Hematopoietic multipotent progenitor cell (in vitro differentiated cells): ENCODE data around the gene EEF1AKMT3. TPM values are rescaled to one million over a fixed set of nuclear protein-coding genes. Genes with fewer than 3 reads are reported as not detected.

ENCODE experiments used
- small RNA-seq: library from RNA; depleted of rRNA; stranded (forward); fragments of <200 nt; gene quantifications from one replicate; pipeline ENCODE3, GENCODE V24; 2012
- total RNA-seq: library from RNA; depleted of rRNA; stranded (reverse); fragments of >200 nt; gene quantifications from one replicate; pipeline ENCODE4 v1.2.3, GENCODE V29; 2012

The EEF1AKMT3 gene
- total RNA-seq, 1 donor = 8.9 TPM

Small RNA genes within 50 kb of the gene (small RNA-seq; reads per million reads assigned to genes)
- gene MIR26A2 (72.8 reads per million, percentile 97 among the genes with 10 or more reads in this experiment), gene RNU6-1083P (not detected)

Other genes with a start within 250 kb of the EEF1AKMT3 start
- gene MBD6, start 249.8 kb upstream of the EEF1AKMT3 start, total RNA-seq = 24.5 TPM
- gene DCTN2, start 225.4 kb upstream of the EEF1AKMT3 start, total RNA-seq = 117 TPM
- gene KIF5A, start 222.6 kb upstream of the EEF1AKMT3 start, total RNA-seq = 1.3 TPM
- 10.0 TPM for gene PIP4K2C, start 181.4 kb upstream of the EEF1AKMT3 start, total RNA-seq
- gene DTX3, start 167.8 kb upstream of the EEF1AKMT3 start, total RNA-seq = 32.9 TPM
- 1.3 TPM for gene ARHGEF25, start 161.2 kb upstream of the EEF1AKMT3 start, total RNA-seq
- 0.81 TPM for gene B4GALNT1, start 139.4 kb upstream of the EEF1AKMT3 start, total RNA-seq
- gene OS9, start 78.5 kb upstream of the EEF1AKMT3 start, total RNA-seq = 268 TPM
- gene AGAP2, start 33.9 kb upstream of the EEF1AKMT3 start, total RNA-seq = 82.9 TPM
- gene TSPAN31, start 27.6 kb upstream of the EEF1AKMT3 start, total RNA-seq = 41.7 TPM
- 194 TPM for gene CDK4, start 20.3 kb upstream of the EEF1AKMT3 start, total RNA-seq
- gene MARCHF9, start 17.5 kb upstream of the EEF1AKMT3 start, total RNA-seq = 12.4 TPM
- 3.2 TPM for gene CYP27B1, start 5.5 kb upstream of the EEF1AKMT3 start, total RNA-seq
- 8.6 TPM for gene METTL1, start 509 bp upstream of the EEF1AKMT3 start, total RNA-seq
- gene TSFM, start 10.2 kb downstream of the EEF1AKMT3 start, total RNA-seq = 15.6 TPM
- gene AVIL, start 46.1 kb downstream of the EEF1AKMT3 start, total RNA-seq = 1.1 TPM
- 159 TPM for gene CTDSP2, start 74.1 kb downstream of the EEF1AKMT3 start, total RNA-seq
- gene ATP23, start 169.0 kb downstream of the EEF1AKMT3 start, total RNA-seq = 27.7 TPM